ENCODE data around the gene PCIF1. TPM values are rescaled to one million over a fixed set of nuclear protein-coding genes. Genes with fewer than 3 reads are reported as not detected.

PCIF1 gene
- total RNA-seq, 1 donor from 2014 or later = 22.4 TPM

DNA sequence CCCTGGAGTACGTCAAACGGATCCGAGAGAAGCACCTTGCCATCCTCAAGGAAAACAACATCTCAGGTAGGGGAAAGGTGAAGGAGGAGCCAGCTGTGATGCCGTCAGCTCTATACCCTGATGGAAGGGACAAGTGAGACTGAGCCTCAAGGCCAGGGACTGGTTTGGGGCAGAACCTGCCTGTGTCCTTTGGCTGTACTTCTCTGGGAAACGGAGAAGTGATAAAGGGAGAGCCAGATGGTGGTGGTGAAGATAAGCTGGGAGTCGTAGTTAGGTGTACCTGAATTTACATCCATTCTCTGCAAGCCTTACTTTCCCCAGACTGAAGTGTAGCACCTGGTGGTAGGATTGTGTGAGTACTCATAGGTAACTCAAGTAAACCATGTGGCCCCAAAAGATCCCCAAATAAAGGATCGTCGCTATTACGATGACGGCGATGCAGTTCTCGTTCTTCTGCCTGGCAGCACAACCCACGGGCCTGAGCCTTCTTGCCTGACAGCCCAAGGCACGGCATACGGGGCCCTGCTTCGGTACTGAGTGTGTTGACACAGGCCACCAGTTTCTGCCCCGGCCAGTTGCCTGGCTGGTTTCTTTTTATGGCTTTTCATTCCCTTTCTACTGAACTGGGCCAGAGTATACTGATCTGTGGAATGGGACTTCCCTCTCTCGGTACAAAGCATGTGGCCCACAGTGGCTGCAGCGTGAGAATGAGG, 10.6 kb downstream of the PCIF1 start:
- peaks cover 9% of the 10 kb centered on the region for H3K36me3 ChIP-seq (ENCODE audit: control insufficient read depth, insufficient read depth, low read length)
- no peak for TF ChIP-seq CTCF (IDR thresholded peaks at IDR 0.05; ENCODE audit: insufficient read depth, low read length, poor library complexity, severe bottlenecking)

GRCh38 chr20:45945678-45946148, 11.2 kb downstream of the PCIF1 start:
- TF ChIP-seq CTCF (IDR thresholded peaks at IDR 0.05; ENCODE audit: insufficient read depth, low read length, poor library complexity, severe bottlenecking) = no peak
- peaks cover 7% of the 10 kb centered on the region for H3K36me3 ChIP-seq (ENCODE audit: control insufficient read depth, insufficient read depth, low read length)
- H3K4me3 ChIP-seq (ENCODE audit: low read depth, low read length) = no peak overlapping the region
- no peaks in the 10 kb centered on the region for H3K27me3 ChIP-seq (ENCODE audit: control insufficient read depth, insufficient read depth, low read length)
- DNase-seq (ENCODE audit: low read depth) = no peak

More for the DNA sequence above, 10.6 kb downstream of the PCIF1 start:
- Histone ChIP-seq H3K4me3 (ENCODE audit: low read depth, low read length) (no peak overlapping the region), H3K27me3 (ENCODE audit: control insufficient read depth, insufficient read depth, low read length) (no peaks in the 10 kb centered on the region)
- DNase-seq (ENCODE audit: low read depth) = no peak

DNA sequence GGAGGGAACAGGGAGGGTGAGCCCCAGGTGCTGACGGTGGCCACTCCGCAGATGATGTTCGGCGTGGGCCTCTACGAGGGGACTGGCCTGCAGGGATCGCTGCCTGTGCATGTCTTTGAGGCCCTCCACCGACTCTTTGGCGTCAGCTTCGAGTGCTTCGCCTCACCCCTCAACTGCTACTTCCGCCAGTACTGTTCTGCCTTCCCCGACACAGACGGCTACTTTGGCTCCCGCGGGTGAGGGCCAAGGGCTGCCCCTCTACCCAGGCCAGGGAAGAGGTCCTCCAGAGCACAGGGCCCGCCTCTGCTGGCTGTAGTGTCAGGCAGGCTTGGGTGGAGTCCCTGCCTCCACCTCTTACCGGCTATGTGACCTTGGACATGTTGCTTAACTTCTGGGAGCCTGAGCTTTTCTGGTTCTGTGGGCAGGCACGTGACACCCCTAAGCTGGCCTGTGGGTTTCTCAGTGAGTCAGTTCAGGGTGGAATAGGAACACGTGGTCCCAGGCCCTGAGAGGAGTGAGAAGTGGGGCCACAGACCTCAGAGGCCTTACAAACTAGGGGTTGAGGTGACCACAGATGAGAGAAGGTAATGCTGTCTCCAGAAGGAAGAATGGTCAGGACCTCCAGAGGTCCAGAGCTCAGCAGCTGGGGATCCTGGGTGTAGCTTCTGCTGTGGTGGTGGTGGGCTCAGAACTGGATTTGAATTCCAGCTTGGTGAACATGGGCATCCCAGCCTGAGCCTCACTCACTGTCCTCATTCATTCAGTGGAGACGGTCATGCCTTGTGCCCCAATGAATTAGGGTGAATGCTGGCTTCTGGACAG, 11.9 kb downstream of the PCIF1 start:
- DNase-seq (ENCODE audit: low read depth) = no peak
- Histone ChIP-seq H3K4me3 (ENCODE audit: low read depth, low read length) (no peak overlapping the region), H3K27me3 (ENCODE audit: control insufficient read depth, insufficient read depth, low read length) (no peaks in the 10 kb centered on the region), H3K36me3 (ENCODE audit: control insufficient read depth, insufficient read depth, low read length) (peaks cover 6% of the 10 kb centered on the region)
- no peak for TF ChIP-seq CTCF (IDR thresholded peaks at IDR 0.05; ENCODE audit: insufficient read depth, low read length, poor library complexity, severe bottlenecking)

DNA sequence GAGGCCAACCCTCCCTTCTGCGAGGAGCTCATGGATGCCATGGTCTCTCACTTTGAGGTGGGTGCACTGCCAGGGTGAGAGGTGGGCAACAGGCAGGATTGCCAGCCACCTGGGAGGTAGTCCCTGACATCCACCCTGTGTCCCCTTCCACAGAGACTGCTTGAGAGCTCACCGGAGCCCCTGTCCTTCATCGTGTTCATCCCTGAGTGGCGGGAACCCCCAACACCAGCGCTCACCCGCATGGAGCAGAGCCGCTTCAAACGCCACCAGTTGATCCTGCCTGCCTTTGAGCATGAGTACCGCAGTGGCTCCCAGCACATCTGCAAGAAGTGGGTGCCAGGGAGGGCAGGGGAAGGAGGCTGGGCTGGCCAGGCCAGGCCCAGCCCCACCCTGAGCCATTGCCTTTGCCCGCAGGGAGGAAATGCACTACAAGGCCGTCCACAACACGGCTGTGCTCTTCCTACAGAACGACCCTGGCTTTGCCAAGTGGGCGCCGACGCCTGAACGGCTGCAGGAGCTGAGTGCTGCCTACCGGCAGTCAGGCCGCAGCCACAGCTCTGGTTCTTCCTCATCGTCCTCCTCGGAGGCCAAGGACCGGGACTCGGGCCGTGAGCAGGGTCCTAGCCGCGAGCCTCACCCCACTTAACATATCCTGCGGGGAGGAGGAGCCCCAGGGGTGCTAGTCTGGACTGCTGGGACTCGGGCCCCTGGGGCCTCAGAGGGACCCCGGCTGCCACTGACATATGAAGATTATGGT, 12.8 kb downstream of the PCIF1 start:
- Histone ChIP-seq H3K4me3 (ENCODE audit: low read depth, low read length) (no peak overlapping the region), H3K36me3 (ENCODE audit: control insufficient read depth, insufficient read depth, low read length) (peaks cover 6% of the 10 kb centered on the region), H3K27me3 (ENCODE audit: control insufficient read depth, insufficient read depth, low read length) (no peaks in the 10 kb centered on the region)
- DNase-seq (ENCODE audit: low read depth) = no peak
- no peak for TF ChIP-seq CTCF (IDR thresholded peaks at IDR 0.05; ENCODE audit: insufficient read depth, low read length, poor library complexity, severe bottlenecking)

DNA sequence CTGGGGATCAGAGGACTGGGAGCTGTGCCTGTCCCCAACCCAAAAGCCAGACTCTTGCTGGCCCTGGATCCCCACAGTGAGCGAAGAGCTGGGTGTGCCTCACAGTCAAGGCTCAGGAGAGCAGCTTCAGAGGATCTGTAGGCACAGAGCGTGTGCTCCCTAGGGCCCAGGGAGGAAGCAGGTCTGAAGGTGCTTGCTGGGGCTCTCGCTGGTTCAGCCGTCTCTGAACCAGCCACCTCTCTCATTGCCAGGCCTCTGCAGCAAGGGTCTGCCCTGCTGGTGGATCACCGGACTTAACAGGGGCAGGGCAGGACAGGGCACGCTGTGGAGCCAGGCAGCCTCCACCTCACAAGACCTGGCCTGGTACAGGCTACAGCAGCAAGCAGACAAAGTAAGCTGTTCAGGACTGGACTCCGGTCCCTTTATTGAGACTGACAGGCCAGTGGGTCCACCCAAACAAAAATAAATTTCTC, 13.8 kb downstream of the PCIF1 start:
- no peak overlapping the region for H3K4me3 ChIP-seq (ENCODE audit: low read depth, low read length)
- no peaks in the 10 kb centered on the region for H3K27me3 ChIP-seq (ENCODE audit: control insufficient read depth, insufficient read depth, low read length)
- no peak for DNase-seq (ENCODE audit: low read depth)
- no peak for TF ChIP-seq CTCF (IDR thresholded peaks at IDR 0.05; ENCODE audit: insufficient read depth, low read length, poor library complexity, severe bottlenecking)
- H3K36me3 ChIP-seq (ENCODE audit: control insufficient read depth, insufficient read depth, low read length) = peaks cover 6% of the 10 kb centered on the region

Data from kidney epithelial cell (primary cell).